ENCODE data around the gene TIPARP.
A peak's percentile ranks its signal among the peaks of the same experiment; 100 is the strongest.

TIPARP gene, protein sequence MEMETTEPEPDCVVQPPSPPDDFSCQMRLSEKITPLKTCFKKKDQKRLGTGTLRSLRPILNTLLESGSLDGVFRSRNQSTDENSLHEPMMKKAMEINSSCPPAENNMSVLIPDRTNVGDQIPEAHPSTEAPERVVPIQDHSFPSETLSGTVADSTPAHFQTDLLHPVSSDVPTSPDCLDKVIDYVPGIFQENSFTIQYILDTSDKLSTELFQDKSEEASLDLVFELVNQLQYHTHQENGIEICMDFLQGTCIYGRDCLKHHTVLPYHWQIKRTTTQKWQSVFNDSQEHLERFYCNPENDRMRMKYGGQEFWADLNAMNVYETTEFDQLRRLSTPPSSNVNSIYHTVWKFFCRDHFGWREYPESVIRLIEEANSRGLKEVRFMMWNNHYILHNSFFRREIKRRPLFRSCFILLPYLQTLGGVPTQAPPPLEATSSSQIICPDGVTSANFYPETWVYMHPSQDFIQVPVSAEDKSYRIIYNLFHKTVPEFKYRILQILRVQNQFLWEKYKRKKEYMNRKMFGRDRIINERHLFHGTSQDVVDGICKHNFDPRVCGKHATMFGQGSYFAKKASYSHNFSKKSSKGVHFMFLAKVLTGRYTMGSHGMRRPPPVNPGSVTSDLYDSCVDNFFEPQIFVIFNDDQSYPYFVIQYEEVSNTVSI

DNA sequence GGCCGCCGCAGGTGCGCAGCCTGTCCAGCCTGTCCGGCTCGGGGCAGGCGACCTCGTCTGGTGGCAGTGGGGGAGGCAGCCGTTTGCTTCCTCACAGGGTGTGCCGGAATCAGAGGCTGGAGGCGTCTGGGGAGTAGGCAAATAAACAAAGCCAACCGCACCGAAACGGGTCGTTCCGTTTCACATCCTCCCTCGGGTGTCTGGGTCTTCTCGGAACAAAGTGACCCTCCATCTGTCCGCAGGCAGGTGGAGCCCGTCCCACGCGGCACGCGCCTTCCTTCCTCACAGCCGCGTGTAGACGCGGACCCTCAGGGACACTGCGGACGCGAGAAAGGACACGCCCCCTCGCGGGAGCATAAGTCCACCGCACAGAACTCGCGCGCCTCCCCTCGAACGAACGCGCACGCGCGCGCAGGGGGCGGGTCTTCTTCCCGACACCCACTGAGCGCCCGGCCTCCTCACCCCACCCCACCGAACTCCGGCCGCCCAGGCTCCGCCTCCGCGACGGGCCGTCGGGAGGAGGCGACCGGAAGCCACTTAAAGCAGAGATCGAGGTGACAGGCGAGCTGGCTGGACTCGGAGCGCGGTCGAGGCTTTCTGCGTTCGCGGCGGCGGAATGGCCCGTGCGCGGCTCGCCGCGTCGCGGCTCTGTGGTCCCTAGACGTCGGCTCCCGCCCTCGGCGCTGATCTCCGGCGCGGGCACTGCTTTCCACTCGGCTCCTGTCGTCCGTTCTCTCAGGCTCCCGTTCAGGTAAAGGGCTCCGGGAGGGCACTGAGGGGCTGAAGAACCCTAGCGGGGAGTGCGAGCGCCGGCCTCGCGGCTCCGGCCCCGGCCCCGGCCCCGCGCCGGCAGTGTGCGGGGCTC lies at the start of gene TIPARP:
TIPARP (plus strand) TSS at position 545 of the 865 bp plus-strand sequence. CDS start 3,108 bp downstream, outside the sequence.
- peak; percentile 98 for DNase-seq (ENCODE audit: low spot score)

DNA sequence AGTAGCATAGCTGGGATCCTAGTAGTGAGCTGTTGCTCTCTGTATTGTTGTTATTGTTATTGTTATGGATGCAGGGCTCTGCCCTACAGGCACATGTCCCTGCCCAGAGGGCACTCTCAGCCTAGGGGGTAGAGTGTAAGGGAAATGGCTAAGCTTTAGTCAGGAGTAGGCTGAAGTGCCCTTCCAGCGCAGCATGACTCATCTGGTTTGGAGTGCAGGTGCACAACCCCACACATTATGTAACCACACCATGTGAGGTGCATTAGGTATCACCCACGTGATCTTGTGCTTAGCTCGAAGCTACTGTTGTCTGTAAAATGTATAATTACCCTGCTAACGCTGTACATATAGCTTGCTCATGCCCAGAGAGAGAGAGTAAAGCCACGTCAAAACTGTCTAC lies 48.3 kb upstream of the TIPARP start:
- peak; percentile 17 for DNase-seq (ENCODE audit: low spot score)

DNA sequence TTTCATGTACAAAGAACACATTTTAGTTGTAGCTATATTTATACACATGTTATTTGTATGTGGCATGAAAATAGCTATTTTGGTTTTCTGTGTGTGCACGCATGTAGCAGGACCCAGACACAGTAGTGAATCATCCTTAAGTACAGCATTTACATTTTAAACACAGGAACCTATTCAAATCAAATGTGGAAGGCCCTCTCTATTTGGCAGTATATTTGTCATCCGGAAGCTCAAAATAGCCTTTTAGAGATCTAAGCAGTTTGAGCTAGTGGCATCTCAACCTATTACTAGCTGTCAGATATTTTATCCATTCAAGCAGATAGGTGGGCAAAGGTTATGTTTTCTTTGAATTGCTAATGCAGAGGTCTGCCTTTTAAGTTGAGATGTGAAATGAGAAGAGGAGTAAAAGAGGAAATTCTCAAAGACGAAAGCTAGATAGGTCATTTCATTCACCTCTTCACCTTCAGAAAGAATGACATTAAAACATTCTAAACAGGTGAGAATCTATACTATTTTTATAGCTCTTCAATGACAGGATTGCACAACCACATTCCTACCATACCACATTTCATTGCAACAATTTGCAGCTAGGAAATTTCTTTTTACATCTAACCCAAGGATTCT lies 46.3 kb upstream of the TIPARP start:
- no peak for DNase-seq (ENCODE audit: low spot score)

DNA sequence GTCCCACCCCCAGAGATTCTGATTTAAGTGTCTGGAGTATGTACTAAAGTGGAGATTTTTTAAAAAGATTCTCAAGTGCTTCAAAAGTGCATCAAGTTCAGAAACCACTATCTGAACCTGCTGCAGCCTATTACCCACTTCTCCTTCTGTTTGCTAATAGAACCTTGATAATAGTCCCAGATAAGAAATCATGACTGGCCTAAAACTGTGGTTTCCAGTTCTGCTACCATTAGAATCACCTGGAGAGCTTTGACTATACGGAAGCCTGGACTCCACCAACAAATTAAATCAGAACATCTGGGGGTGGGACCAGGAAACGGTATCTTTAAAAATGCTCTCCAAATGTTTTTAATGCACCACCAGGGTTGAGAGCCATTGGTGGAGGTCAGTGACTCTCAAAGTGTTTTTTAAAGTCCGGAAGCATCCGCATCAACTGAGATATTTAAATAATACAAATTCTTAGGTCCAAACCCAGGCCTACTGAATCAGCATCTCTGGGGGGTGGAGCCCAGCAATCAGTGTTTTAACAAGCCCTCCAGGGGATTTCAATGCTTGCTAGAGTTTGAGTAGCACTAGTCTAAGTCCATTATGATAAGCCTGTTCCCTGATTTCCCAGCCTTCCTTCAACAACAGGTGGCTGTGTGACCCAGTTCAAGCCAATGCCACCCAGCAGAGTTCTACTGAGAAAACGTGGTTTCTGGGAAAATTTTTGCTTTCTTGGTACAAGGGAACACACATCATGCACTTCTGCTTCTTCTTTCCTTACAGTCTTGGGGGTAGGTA lies 45.4 kb upstream of the TIPARP start:
- no peak for DNase-seq (ENCODE audit: low spot score)

DNA sequence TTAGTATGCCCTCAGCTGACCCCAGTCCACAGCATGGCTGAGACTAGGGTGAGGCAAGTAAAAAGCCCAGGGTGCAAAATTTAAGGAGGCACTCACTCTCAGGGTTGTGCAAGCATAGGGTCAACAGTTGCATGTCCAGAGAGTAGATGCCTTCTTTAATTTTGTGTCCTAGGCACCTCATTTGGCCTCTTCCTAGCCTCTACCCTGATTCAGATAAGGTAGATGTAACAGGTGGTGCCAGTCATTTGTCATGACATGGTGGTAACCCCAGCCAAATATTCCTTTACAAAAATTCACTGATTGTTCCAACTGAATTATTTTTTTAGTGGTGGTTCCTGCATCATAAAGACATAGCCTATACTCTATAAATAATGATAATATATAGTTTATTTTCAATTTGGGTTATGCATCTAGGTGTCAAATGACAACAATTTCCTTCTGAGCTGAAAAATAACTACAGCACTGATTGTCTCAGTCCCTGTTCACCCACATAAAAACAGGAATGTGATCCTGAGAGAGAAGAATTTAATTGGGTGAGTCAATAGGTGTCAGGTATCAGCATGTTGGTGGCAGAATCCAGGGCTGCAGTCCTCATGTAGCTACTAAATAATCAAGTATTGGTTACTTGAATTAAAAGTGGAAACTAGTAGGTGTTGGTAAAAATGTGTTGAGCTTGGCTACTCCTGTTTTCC lies 44.2 kb upstream of the TIPARP start:
- no peak for DNase-seq (ENCODE audit: low spot score)

DNA sequence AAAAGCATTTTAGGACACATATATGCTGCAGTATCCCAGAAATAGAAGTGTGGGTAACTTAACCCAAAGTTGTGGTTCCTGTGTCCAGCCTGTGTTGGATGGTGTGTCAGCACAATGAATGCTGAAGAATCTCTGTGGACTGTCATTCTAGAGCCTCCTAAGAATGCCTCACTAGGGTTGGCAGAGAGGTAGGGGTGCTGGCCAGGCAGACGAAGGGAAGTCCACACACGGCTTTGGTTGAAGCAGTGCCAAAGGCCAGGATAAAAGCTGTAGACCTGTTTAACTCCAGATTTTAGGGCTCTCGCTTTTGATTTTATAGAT lies 43.7 kb upstream of the TIPARP start:
- DNase-seq (ENCODE audit: low spot score) = no peak

DNA sequence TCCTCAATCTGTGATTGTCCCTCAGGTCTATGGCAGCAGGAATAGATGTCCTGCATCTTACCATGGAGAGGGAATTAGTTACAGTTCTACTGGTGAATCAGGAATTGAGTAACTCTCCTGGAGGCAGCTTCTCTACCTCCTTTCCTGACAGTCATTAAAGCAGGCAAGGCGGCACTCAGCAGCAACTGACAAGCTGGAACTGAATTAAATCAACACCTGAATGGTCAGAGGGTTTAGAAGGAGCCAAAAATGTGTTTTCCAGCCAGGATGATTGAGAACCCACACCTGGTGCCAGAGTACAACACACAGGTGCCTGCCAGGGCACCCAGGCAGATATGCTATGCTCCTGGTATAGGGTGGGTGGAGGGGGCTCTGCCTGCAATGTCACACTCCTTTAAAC lies 43.1 kb upstream of the TIPARP start:
- DNase-seq (ENCODE audit: low spot score) = no peak

DNA sequence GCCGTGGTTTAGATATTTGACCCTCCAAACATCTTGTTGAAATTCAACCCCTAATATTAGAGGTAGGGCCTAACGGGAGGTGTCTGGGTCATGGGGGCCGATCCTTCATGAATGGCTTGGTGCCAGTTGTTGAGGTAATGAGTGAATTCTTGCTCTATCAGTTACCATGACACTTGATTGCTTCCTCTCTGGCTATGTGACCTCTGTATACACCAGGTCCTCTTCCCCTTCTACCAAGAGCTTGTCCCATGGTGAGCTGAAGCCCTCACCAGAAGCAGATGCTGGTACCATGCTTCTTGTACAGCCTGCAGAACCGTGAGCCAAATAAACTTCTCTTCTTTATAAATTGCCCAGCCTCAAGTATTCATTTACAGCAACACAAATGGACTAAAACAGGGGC lies 41.8 kb upstream of the TIPARP start:
- DNase-seq (ENCODE audit: low spot score) = no peak

DNA sequence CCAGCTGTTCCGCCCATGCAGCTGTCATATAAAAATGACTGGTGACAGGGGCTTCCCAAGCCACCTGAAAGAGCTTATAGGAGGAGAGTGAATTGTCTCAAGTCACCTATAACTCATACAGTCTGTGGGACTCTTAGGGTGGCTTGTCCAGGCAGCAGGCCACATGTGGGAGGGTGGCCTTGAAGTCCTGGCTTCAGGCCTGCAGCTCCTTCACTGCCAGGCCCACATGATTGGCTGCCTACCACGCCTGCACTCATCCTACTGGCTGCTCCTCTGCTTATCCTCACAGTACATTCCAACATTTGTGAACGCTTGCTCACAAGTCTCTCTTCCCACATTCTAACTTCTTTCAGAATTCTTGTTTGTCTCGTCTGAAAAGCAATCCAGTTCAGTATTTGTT lies 41.1 kb upstream of the TIPARP start:
- no peak for DNase-seq (ENCODE audit: low spot score)

DNA sequence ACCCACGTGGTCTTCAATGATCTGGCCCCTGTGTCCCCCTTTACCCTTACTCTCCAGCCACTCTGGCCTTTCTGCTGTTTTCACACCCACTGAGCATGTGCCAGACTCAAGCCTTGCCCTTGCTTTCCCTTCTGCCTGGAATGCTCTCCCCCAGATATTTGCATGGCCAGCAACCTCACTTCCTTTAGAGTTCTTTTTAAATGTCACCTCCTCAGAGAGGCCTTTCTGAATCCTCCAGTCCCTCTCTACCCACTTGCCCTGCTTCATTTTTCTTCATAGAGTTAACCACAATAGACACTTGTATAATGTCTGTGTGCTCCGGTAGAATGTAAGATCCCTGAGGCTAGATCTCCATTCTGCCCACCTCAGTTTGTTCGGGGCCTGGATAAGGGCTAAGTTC lies 39.4 kb upstream of the TIPARP start:
- DNase-seq (ENCODE audit: low spot score) = no peak

DNA sequence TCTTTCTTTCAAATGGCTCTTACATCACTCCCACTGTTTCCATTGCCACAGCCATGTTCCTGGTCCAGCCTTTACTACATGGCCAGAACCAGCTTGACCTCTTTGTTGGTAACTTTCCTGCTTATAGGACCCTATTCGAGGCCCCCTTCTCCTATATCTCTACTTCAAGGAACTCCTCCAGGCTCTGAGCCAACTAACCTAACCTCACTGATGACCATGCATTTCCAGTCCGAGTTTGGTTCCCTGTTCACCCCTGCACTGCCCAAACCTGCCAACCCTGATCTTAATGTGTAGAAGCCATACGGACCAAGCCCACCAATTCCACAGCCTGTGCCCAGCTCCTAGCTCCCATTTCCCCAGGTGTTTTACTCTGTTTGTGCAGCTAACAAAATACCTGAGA lies 38.4 kb upstream of the TIPARP start:
- DNase-seq (ENCODE audit: low spot score) = no peak

DNA sequence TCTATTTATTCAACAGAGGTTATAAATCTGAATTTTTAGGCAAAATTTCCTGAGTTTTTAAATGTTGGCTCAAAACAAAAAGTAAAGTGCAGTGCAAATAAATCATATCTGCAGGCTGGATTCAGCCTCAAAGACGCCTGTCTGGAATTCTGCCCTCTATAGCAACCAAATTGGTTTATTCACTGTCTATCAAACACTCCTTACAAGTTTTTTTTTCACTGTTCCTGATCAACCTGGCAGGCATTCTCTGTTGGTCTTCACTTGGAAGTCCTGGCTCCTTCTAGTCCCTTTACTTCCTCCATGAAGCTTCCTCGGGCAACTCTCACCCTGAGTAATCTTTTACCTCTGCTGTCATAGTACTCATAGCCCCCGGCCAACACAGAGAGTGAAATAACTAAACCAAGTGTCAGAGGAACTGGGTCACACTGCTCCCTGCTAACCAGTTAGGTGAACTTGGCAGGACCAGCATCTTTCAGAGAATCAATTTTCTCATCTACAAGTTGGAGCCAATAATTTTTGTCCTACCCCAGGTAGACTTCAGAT lies 36.8 kb upstream of the TIPARP start:
- no peak for DNase-seq (ENCODE audit: low spot score)

DNA sequence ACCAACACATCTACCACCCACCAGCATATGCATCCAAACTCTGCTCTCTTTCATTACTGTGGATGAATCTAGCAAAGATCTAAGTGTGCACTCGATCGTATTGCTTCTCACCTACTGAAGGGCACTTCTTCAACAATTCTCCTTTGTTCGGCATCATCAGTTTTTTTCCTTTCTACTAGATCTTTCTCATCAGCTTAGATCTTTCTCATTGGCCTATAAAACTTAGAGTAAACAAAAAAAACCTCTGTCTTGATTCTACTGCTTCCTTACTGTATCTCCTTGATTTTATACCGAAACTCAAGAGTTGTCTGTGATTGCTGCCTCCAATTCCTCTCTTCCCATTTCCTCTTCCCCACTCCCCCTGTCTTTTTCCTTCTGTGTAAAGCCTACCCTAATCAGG lies 36.1 kb upstream of the TIPARP start:
- DNase-seq (ENCODE audit: low spot score) = no peak

DNA sequence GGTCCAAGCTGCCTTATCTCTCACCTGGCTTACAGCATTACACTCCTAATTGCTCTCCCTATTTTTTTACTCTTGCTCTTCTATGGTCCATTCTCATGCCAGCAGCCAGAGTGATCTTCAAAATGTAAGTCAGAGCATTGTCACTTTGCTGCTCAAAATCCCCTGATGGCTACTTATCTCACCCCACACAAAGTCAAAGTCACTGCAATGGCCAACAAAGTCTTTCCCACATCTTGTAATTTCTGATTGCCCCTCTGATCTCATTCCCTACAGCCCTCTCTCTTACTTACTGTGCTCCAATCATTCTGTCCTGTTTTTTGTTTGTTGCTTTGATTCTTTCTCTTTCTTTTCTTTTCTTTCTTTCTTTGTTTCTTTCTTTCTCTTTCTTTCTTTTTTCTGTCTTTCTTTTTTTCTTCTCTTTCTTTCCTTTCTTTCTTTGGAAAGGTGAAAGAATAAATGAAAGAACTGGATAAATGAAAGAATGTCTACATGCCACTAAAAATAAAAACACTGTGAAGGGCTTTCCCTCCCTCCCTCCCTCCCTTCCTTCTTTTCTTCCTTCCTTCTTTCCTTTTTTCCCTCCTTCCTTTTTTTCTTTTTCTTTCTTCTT lies 34.9 kb upstream of the TIPARP start:
- DNase-seq (ENCODE audit: low spot score) = no peak

DNA sequence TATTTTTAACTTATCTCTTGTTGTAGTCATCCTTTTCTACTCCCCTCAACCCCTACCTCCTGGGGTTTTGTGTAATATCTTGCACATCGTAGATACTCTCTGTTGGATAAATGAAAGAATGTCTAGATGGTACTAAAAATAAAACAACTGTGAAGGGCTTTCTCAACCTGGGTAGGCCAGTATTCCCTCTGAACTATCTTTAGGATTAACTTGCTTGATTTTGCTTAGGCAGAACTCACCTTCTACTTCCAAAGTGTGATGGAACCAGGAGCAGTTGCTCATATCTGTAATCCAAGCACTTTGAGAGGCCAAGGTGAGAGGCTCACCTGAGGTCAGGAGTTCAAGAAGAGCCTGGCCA lies 32.8 kb upstream of the TIPARP start:
- no peak for DNase-seq (ENCODE audit: low spot score)

DNA sequence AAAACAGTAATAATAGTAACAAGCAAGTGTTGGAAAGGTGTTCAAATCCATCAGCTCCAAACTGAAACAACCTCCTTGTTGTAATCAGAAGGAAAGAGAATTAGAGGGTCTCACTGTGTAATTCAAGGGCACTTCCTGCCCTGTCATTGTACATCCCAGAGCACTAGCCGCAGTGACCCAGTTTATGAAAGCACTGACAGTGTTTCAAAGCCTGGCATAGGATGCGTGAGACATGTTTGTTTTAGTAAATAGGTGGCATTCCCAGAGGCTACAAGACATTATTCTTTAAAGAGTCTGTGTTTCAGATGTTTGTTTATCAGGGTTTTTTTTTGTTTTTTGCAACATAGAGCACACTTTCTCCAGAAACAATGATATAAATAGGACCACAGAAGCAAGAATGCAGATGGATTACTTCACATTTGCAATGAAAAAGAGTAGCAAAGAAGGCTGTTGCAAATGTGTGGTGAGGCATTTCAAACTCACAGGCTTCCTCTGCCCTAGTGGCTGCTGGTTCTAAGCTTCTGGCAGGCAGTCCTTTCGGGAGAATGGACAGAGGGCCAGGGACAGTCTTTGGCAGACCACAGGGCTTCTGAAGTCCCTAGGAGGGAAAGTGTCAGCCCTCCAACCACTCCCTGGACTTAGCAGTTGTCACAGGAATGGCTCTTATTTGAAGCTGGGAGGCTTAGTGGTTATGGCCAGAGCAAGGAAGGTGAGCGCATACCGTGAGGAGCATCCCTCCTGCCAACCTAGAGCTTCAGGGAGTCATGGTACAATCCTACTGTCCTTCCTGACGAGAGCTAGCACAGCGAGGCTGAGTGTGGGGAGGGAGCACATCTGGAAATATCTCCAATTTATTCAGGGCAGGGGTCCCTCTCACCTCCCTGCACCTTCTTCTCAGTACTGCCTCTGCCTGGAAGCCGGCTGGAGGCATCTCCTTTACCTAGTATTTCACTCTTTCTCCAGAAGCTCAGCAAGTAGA lies 31.4 kb upstream of the TIPARP start:
- DNase-seq (ENCODE audit: low spot score) = no peak

DNA sequence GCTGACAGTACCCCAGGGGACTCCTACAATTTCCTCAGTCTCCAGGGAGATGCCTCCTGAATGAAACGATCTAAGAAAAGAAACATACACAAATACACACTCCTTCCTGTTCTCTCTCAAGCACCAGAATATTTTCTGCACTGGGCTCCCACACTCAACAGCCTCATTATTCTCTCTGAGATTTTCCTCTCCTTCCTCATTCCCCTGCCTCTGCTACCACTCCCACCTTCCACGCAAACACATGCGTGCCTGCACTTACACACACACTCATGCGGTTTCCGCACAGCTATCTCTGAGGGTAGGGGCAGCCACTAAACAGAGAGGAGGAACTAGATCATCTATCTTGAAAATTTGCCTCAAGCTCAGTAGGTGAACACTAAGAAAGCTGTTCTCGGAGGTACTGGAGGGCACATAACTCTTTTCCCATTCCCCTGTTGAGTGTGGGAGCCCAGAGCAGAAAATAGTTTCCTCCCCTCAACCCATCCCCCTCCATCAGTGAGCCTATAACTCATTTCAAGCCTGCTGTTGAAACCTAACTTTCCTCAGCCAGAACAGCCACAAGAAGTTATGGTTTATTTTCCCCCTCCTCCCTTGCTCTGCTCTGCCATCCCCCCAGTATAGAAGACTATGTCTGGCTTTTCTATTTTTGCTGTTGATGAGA lies 30.5 kb upstream of the TIPARP start:
- peak; percentile 37 for DNase-seq (ENCODE audit: low spot score)

DNA sequence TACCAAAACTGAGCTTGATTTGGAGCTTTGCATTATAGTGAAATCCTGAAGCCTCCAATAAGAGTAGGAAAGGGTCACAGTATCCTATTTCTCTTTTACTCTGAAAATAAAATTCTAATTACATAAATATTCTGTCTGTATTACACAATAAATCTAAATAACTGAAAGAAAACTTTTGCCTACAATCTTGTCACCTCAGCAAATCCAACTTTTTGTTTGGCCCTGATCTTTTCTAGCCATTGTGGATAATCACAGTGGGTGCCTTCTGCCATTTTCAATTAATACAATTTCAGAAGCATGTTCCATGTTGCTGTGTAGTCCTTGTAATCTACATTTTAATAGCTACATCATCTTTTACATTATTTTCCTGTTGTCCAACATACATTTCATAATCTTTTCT lies 29.4 kb upstream of the TIPARP start:
- DNase-seq (ENCODE audit: low spot score) = no peak

DNA sequence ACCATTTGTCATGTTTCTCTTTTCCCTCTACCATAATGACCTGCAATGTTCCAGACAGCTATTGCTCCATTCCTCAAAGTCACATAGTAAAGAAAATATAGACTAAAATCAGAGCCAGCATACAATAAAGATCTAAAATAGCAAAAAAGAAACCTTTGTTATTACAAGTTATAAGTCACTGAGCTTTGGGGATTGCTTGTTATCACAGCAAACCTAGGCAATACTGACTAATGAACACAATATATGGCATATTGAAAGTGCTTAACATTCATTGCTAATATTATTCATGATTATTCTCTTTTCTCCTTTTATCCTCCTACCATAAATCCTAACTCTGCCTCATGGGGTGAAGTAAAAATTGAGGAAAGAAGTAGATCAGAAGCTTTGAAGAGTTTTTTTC lies 27.4 kb upstream of the TIPARP start:
- DNase-seq (ENCODE audit: low spot score) = no peak
